Psoas muscle (tissue), 8 donors: ENCODE results near the gene ADRB1. TPM values are rescaled to one million over a fixed set of nuclear protein-coding genes. Genes with fewer than 3 reads are reported as not detected.

ENCODE experiments used
- ATAC-seq, 4 donors: fragments of 200-7000 bp; cut with Tn5 transposase; one replicate each; pipeline ENCODE4 v1.9.1; 2020; ENCODE audit warnings: moderate library complexity in 3 of 4, mild to moderate bottlenecking in 2 of 4
- DNase-seq, 2 donors: peaks; one replicate each; pipeline ENCODE4 v3.0.0-alpha.2; 2020
- H3K27ac ChIP-seq: fragments of 200-600 bp; one replicate; pipeline ENCODE4 v1.8.0; 2022
- H3K27me3 ChIP-seq, 3 donors: fragments of 200-600 bp in 1 of 3; one replicate each; pipeline versions ENCODE4 v1.6.1 to v1.8.0; 2013 to 2022; ENCODE audit warnings: low read length in 2 of 3, mild to moderate bottlenecking in 2 of 3, moderate library complexity in 1 of 3; ENCODE audit not compliant: insufficient read depth in 3 of 3
- H3K36me3 ChIP-seq, 2 donors: fragments of 200-600 bp in 1 of 2; one replicate each; pipeline versions ENCODE4 v1.6.1 to v1.8.0; 2013 to 2022; ENCODE audit warnings: low read depth in 1 of 2, mild to moderate bottlenecking in 1 of 2, moderate library complexity in 1 of 2; ENCODE audit not compliant: insufficient read depth in 1 of 2
- H3K4me1 ChIP-seq: fragments of 200-600 bp; one replicate; pipeline ENCODE4 v1.8.0; 2022
- H3K4me3 ChIP-seq: fragments of 200-600 bp; one replicate; pipeline ENCODE4 v1.8.0; 2022; ENCODE audit warnings: mild to moderate bottlenecking
- H3K9me3 ChIP-seq: fragments of 200-600 bp; one replicate; pipeline ENCODE4 v1.8.0; 2022
- CTCF ChIP-seq: fragments of 200-600 bp; IDR thresholded peaks from one replicate; pipeline ENCODE4 v1.8.0; 2022; ENCODE audit warnings: antibody characterized with exemption
- WGBS, 3 donors: extraction: QIAGEN DNeasy Blood & Tissue Kit; methylation state at CpG; one replicate each; pipeline versions ENCODE4 v1.1.6 to v1.1.7; 2013; 5-methylcytosine and 5-hydroxymethylcytosine counted together
- intact Hi-C, 2 donors: fragments of 100-400 bp; cut with DNase I; formaldehyde crosslinking; loops; one replicate each; pipeline versions ENCODE4 v1.11.0 to v1.14.2; 2022
- polyA plus RNA-seq, 3 donors: library from polyadenylated mRNA; stranded (reverse); fragments of 200-250 nt; gene quantifications; one replicate each; pipeline ENCODE4 v1.2.3, GENCODE V29; 2013
- total RNA-seq, 4 donors: library from RNA; stranded (reverse); fragmentation: NEBNext Ultra II Directional in 2 of 4; extraction: Animal tissue kit (Norgen Biotek cat#: 25700) in 2 of 4; gene quantifications; one replicate each; pipeline versions ENCODE4 v1.2.1 to v1.2.4, GENCODE V29; 2021 to 2023
- donor health status: healthy with polysubstance abuse.
- donor health status: DM: no; HTN: no; CAD: no; lungs with moderate emphysema.
- donor health status: Bipolar disorder and iron deficiency.
- donor health status: healthy.
- donor health status: DM: yes; HTN: yes; CAD: no.
- donor health status: DM: no; HTN: no; CAD: no.
- donor health status: DM: no; HTN: no; CAD: no.
- donor health status: DM: yes; HTN: yes; CAD: no.

ADRB1 gene
- total and polyA plus RNA-seq, 7 donors: 0.03 to 0.40 (median 0.15) TPM; not detected in 1

- 3 to 6% (median 6%) methylated on average over 55 to 78 of the region's 78 CpGs for WGBS, 3 donors
- ATAC-seq: peak in 1 of 4 donors; percentile 28
Observed at GRCh38 chr10:114045136-114046086, 1.7 kb downstream of the ADRB1 start.

GRCh38 chr10:114046087-114046458, 2.4 kb downstream of the ADRB1 start:
- no peak for TF ChIP-seq CTCF
- Histone ChIP-seq H3K36me3 (peaks cover 0 to 2% of the 10 kb centered on the region in 2 donors), H3K4me1 (no peaks in the 10 kb centered on the region), H3K4me3 (peak overlapping the region; percentile 41), H3K27ac (no peak overlapping the region), H3K9me3 (no peaks in the 10 kb centered on the region), H3K27me3 (peaks cover 0 to 66% (median 17%) of the 10 kb centered on the region in 3 donors)
- ATAC-seq (no peak), DNase-seq (no peak)
- WGBS, 3 donors: 64 to 67% (median 65%) methylated on average over 7 of the region's 7 CpGs
- intact Hi-C loops: no loop called here

More at GRCh38 chr10:114045136-114046086, 1.7 kb downstream of the ADRB1 start:
- DNase-seq: peak; percentile 29 to 67
- Histone ChIP-seq H3K9me3 (no peaks in the 10 kb centered on the region), H3K36me3 (peaks cover 0 to 2% of the 10 kb centered on the region in 2 donors), H3K27ac (no peak overlapping the region), H3K4me1 (no peaks in the 10 kb centered on the region), H3K4me3 (peak overlapping the region; percentile 41), H3K27me3 (peaks cover 0 to 73% (median 17%) of the 10 kb centered on the region in 3 donors)
- intact Hi-C loops: no loop called here
- TF ChIP-seq CTCF: no peak

- H3K27me3 ChIP-seq: peaks cover 0 to 49% (median 10%) of the 10 kb centered on the region in 3 donors
Observed at GRCh38 chr10:114048472-114048871, 4.8 kb downstream of the ADRB1 start.

GRCh38 chr10:114051714-114052113, 8.0 kb downstream of the ADRB1 start:
- no peak for TF ChIP-seq CTCF
- intact Hi-C loops: no loop called here
- ATAC-seq (no peak), DNase-seq (no peak)
- H3K36me3 ChIP-seq: peaks cover 0 to 2% of the 10 kb centered on the region in 2 donors
- 89 to 96% (median 96%) methylated on average over 3 of the region's 3 CpGs for WGBS, 3 donors
- H3K4me1 ChIP-seq: no peaks in the 10 kb centered on the region
- no peak overlapping the region for H3K4me3 ChIP-seq
- H3K9me3 ChIP-seq: no peaks in the 10 kb centered on the region
- peaks cover 0 to 19% (median 0%) of the 10 kb centered on the region in 3 donors for H3K27me3 ChIP-seq
- H3K27ac ChIP-seq: no peak overlapping the region

More at GRCh38 chr10:114048472-114048871, 4.8 kb downstream of the ADRB1 start:
- no peak for DNase-seq
- no peak for TF ChIP-seq CTCF
- peaks cover 0 to 2% of the 10 kb centered on the region in 2 donors for H3K36me3 ChIP-seq
- 65 to 69% (median 65%) methylated on average over 3 of the region's 3 CpGs for WGBS, 3 donors
- no peak overlapping the region for H3K4me3 ChIP-seq
- no peak overlapping the region for H3K27ac ChIP-seq
- H3K9me3 ChIP-seq: no peaks in the 10 kb centered on the region
- intact Hi-C loops: no loop called here
- ATAC-seq: no peak
- no peaks in the 10 kb centered on the region for H3K4me1 ChIP-seq
